ENCODE results near the gene BMAL1. TPM values are rescaled to one million over a fixed set of nuclear protein-coding genes. Genes with fewer than 3 reads are reported as not detected.

Gene BMAL1
- polyA plus RNA-seq, 1 donor (not counting 4 experiments of a cell fraction or from before 2014, with no cell fraction given), result 27.5 TPM

DNA sequence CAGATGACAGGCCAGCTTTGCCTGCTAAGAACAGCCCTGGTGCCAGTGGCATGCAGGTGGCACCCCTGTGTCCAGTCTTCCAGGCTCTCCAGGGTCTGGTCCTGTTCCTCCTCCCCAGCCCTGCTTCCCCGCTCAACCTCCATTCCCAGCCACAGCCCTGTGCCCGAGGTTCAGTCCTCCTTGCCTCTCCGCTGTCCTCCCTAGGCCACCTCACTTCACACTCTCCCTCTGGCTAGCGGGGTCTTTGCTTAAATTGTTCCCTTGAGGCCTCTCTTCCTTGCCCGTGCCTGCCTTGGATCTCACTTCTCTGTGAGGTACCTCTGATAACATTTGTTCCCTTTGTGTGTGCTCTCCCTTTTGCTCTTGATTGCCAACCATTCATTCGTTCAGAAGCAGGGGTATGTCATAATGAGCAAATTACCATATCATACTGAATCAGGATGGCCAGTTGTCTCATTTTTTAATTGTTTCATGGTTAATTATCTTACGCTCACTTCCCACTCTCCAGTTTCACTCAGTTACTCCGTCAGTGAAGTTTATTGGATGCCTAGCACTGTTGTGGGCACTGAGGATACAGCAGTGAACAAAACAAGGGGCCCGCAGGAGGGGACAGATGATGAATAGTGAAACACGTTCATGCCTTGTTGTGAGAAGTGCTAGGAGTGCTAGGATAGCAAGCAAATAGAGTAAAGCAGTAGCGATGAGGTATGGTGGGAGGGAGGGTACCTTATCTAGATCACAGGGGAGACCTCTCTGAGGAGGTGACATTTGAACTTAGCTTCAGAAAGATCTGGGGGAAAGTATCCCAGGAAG lies 7.4 kb downstream of the BMAL1 start:
- Histone ChIP-seq H3K27me3 (ENCODE audit: control insufficient read depth, extremely low read depth, insufficient read depth, low read length) (no peaks in the 10 kb centered on the region), H3K4me1 (ENCODE audit: control insufficient read depth, extremely low read depth, insufficient read depth, low read length) (peaks cover 13% of the 10 kb centered on the region), H4K20me1 (ENCODE audit: control insufficient read depth, extremely low read depth, insufficient read depth, low read length) (peaks cover 22% of the 10 kb centered on the region), H3K4me2 (ENCODE audit: control insufficient read depth, extremely low read depth, insufficient read depth, low read depth, low read length) (no peak overlapping the region), H3K79me2 (ENCODE audit: control insufficient read depth, insufficient read depth, low read length) (peaks cover 76% of the 10 kb centered on the region), H3K4me3 (ENCODE audit: control insufficient read depth in 2 of 3, extremely low read depth in 1 of 3, insufficient read depth in 2 of 3, low read depth in 1 of 3, low read length in 3 of 3) (no peak overlapping the region), H3K36me3 (ENCODE audit: control insufficient read depth in 2 of 2, extremely low read depth in 1 of 2, insufficient read depth in 2 of 2, low read length in 2 of 2) (peaks cover 4 to 5% of the 10 kb centered on the region in 2 experiments), H3K9me1 (ENCODE audit: control insufficient read depth, extremely low read depth, insufficient read depth, low read length) (peaks cover 8% of the 10 kb centered on the region), H3K9ac (ENCODE audit: control insufficient read depth, extremely low read depth, insufficient read depth, low read length) (no peak overlapping the region), H3K27ac (ENCODE audit: control insufficient read depth, insufficient read depth, low read length) (no peak overlapping the region), H3K9me3 (ENCODE audit: control insufficient read depth, low read depth, low read length) (no peaks in the 10 kb centered on the region), H2AFZ (ENCODE audit: control insufficient read depth, low read length) (no peak overlapping the region)
- no peak for TF ChIP-seq EZH2 (IDR thresholded peaks at IDR 0.05; ENCODE audit: low read length)
- TF ChIP-seq, protein P1, sequence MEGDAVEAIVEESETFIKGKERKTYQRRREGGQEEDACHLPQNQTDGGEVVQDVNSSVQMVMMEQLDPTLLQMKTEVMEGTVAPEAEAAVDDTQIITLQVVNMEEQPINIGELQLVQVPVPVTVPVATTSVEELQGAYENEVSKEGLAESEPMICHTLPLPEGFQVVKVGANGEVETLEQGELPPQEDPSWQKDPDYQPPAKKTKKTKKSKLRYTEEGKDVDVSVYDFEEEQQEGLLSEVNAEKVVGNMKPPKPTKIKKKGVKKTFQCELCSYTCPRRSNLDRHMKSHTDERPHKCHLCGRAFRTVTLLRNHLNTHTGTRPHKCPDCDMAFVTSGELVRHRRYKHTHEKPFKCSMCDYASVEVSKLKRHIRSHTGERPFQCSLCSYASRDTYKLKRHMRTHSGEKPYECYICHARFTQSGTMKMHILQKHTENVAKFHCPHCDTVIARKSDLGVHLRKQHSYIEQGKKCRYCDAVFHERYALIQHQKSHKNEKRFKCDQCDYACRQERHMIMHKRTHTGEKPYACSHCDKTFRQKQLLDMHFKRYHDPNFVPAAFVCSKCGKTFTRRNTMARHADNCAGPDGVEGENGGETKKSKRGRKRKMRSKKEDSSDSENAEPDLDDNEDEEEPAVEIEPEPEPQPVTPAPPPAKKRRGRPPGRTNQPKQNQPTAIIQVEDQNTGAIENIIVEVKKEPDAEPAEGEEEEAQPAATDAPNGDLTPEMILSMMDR (optimal IDR thresholded peaks at IDR 0.05 in 1 of 3, IDR thresholded peaks at IDR 0.05 in 1 of 3, conservative IDR thresholded peaks at IDR 0.05 in 1 of 3; ENCODE audit: extremely low read depth in 1 of 3, insufficient read depth in 2 of 3, low read length in 3 of 3), result no peak
- no peak for FAIRE-seq
- DNase-seq (ENCODE audit: low read depth, low spot score), result no peak
- dilution Hi-C loops (cut with MboI; ENCODE audit: extremely low pct_ligation_motif_present, low sequenced_read_pairs), result no loop called here

GRCh38 chr11:13286279-13286821 lies 8.8 kb downstream of the BMAL1 start:
- TF ChIP-seq, protein P1 (optimal IDR thresholded peaks at IDR 0.05 in 1 of 3, IDR thresholded peaks at IDR 0.05 in 1 of 3, conservative IDR thresholded peaks at IDR 0.05 in 1 of 3; ENCODE audit: extremely low read depth in 1 of 3, insufficient read depth in 2 of 3, low read length in 3 of 3), result no peak
- TF ChIP-seq EZH2 (IDR thresholded peaks at IDR 0.05; ENCODE audit: low read length), result no peak
- no peak overlapping the region for H3K4me3 ChIP-seq (ENCODE audit: control insufficient read depth in 2 of 3, extremely low read depth in 1 of 3, insufficient read depth in 2 of 3, low read depth in 1 of 3, low read length in 3 of 3)
- peaks cover 14% of the 10 kb centered on the region for H3K4me1 ChIP-seq (ENCODE audit: control insufficient read depth, extremely low read depth, insufficient read depth, low read length)
- H3K27me3 ChIP-seq (ENCODE audit: control insufficient read depth, extremely low read depth, insufficient read depth, low read length), result no peaks in the 10 kb centered on the region
- no peak overlapping the region for H3K4me2 ChIP-seq (ENCODE audit: control insufficient read depth, extremely low read depth, insufficient read depth, low read depth, low read length)
- no peak overlapping the region for H3K27ac ChIP-seq (ENCODE audit: control insufficient read depth, insufficient read depth, low read length)
- dilution Hi-C loops (cut with MboI; ENCODE audit: extremely low pct_ligation_motif_present, low sequenced_read_pairs), result no loop called here
- peaks cover 4 to 5% of the 10 kb centered on the region in 2 experiments for H3K36me3 ChIP-seq (ENCODE audit: control insufficient read depth in 2 of 2, extremely low read depth in 1 of 2, insufficient read depth in 2 of 2, low read length in 2 of 2)
- peaks cover 73% of the 10 kb centered on the region for H3K79me2 ChIP-seq (ENCODE audit: control insufficient read depth, insufficient read depth, low read length)
- DNase-seq (ENCODE audit: low read depth, low spot score) (no peak), FAIRE-seq (no peak)
- H2AFZ ChIP-seq (ENCODE audit: control insufficient read depth, low read length), result no peak overlapping the region
- peaks cover 27% of the 10 kb centered on the region for H4K20me1 ChIP-seq (ENCODE audit: control insufficient read depth, extremely low read depth, insufficient read depth, low read length)
- H3K9ac ChIP-seq (ENCODE audit: control insufficient read depth, extremely low read depth, insufficient read depth, low read length), result no peak overlapping the region
- H3K9me1 ChIP-seq (ENCODE audit: control insufficient read depth, extremely low read depth, insufficient read depth, low read length), result peaks cover 8% of the 10 kb centered on the region
- no peaks in the 10 kb centered on the region for H3K9me3 ChIP-seq (ENCODE audit: control insufficient read depth, low read depth, low read length)

Measured in keratinocyte (primary cell).